ENCODE data around the gene ABCA2. TPM values are rescaled to one million over a fixed set of nuclear protein-coding genes. Genes with fewer than 3 reads are reported as not detected.

ABCA2 gene
- total RNA-seq, 1 donor from 2014 or later = 30.6 TPM

Other genes starting within 250 kb of the ABCA2 start
- 34.7 and 36.9 TPM in 2 replicates for gene TMEM141, start 236.9 kb downstream of the ABCA2 start, total RNA-seq
- gene CCDC183, start 231.9 kb downstream of the ABCA2 start, total RNA-seq = 0.20 and 0.55 TPM in 2 replicates
- 115 and 116 TPM in 2 replicates for gene RABL6, start 220.3 kb downstream of the ABCA2 start, total RNA-seq
- 3.9 and 4.0 TPM in 2 replicates for gene AJM1, start 185.8 kb downstream of the ABCA2 start, total RNA-seq
- gene PHPT1, start 178.8 kb downstream of the ABCA2 start, total RNA-seq = 109 and 111 TPM in 2 replicates
- 15.4 and 18.3 TPM in 2 replicates for gene MAMDC4, start 175.9 kb downstream of the ABCA2 start, total RNA-seq
- gene EDF1, start 161.9 kb downstream of the ABCA2 start, total RNA-seq = 308 and 309 TPM in 2 replicates
- gene TRAF2, start 141.7 kb downstream of the ABCA2 start, total RNA-seq = 49.0 TPM in 2 replicates
- 104 and 109 TPM in 2 replicates for gene FBXW5, start 83.5 kb downstream of the ABCA2 start, total RNA-seq
- gene C8G, start 83.0 kb downstream of the ABCA2 start, total RNA-seq = 2.3 and 4.1 TPM in 2 replicates
- gene LCN12, start 76.0 kb downstream of the ABCA2 start, total RNA-seq = 2.3 and 2.8 TPM in 2 replicates
- 6.5 and 6.7 TPM in 2 replicates for gene PTGDS, start 50.7 kb downstream of the ABCA2 start, total RNA-seq
- 0.16 and 0.20 TPM in 2 replicates for gene LCNL1, start 45.2 kb downstream of the ABCA2 start, total RNA-seq
- 71.4 and 74.5 TPM in 2 replicates for gene PAXX, start 35.8 kb downstream of the ABCA2 start, total RNA-seq
- gene CLIC3, start 31.7 kb downstream of the ABCA2 start, total RNA-seq = 0.91 TPM in 2 replicates
- 0.41 and 0.84 TPM in 2 replicates for gene FUT7, start 3.9 kb upstream of the ABCA2 start, total RNA-seq
- 15.5 and 17.0 TPM in 2 replicates for gene NPDC1, start 17.9 kb upstream of the ABCA2 start, total RNA-seq
- gene ENTPD2, start 25.8 kb upstream of the ABCA2 start, total RNA-seq = not detected in 2 replicates
- gene SAPCD2, start 42.3 kb upstream of the ABCA2 start, total RNA-seq = 32.9 TPM in 2 replicates
- 14.8 and 15.4 TPM in 2 replicates for gene UAP1L1, start 49.3 kb upstream of the ABCA2 start, total RNA-seq
- gene MAN1B1, start 58.7 kb upstream of the ABCA2 start, total RNA-seq = 48.7 and 55.1 TPM in 2 replicates
- 221 and 229 TPM in 2 replicates for gene DPP7, start 86.5 kb upstream of the ABCA2 start, total RNA-seq
- gene GRIN1, start 110.9 kb upstream of the ABCA2 start, total RNA-seq = 0.05 TPM in 1 of 2 replicates, not detected in the other
- gene LRRC26, start 141.8 kb upstream of the ABCA2 start, total RNA-seq = not detected in 2 replicates
- gene TMEM210, start 143.8 kb upstream of the ABCA2 start, total RNA-seq = not detected in 2 replicates
- gene ANAPC2, start 160.3 kb upstream of the ABCA2 start, total RNA-seq = 68.8 and 69.6 TPM in 2 replicates
- 86.5 and 88.3 TPM in 2 replicates for gene SSNA1, start 160.4 kb upstream of the ABCA2 start, total RNA-seq
- gene TPRN, start 172.5 kb upstream of the ABCA2 start, total RNA-seq = 9.6 and 10.9 TPM in 2 replicates
- gene TMEM203, start 177.4 kb upstream of the ABCA2 start, total RNA-seq = 28.2 and 30.8 TPM in 2 replicates
- 38.6 and 42.1 TPM in 2 replicates for gene NDOR1, start 177.5 kb upstream of the ABCA2 start, total RNA-seq
- 3.3 and 3.8 TPM in 2 replicates for gene RNF208, start 194.0 kb upstream of the ABCA2 start, total RNA-seq
- 0.23 and 0.27 TPM in 2 replicates for gene CYSRT1, start 196.9 kb upstream of the ABCA2 start, total RNA-seq
- gene RNF224, start 199.3 kb upstream of the ABCA2 start, total RNA-seq = 0.14 TPM in 1 of 2 replicates, not detected in the other
- gene SLC34A3, start 202.7 kb upstream of the ABCA2 start, total RNA-seq = not detected in 2 replicates
- 365 and 372 TPM in 2 replicates for gene TUBB4B, start 213.1 kb upstream of the ABCA2 start, total RNA-seq
- not detected in 2 replicates for gene STPG3, start 223.0 kb upstream of the ABCA2 start, total RNA-seq
- gene NELFB, start 227.1 kb upstream of the ABCA2 start, total RNA-seq = 65.9 and 67.2 TPM in 2 replicates
- gene TOR4A, start 249.5 kb upstream of the ABCA2 start, total RNA-seq = 17.4 and 17.5 TPM in 2 replicates

Measured in T-helper 2 cell treated with Interferon-gamma antibody and Interleukin-4, amounts not matched to agents 100 ng/mL and 5 ng/mL, for 36 hours (primary cell).